ENCODE data around the gene BOK.

Gene BOK

GRCh38 chr2:241539616-241540374 is 18.8 kb upstream of the BOK start:
- no peak for DNase-seq

DNA sequence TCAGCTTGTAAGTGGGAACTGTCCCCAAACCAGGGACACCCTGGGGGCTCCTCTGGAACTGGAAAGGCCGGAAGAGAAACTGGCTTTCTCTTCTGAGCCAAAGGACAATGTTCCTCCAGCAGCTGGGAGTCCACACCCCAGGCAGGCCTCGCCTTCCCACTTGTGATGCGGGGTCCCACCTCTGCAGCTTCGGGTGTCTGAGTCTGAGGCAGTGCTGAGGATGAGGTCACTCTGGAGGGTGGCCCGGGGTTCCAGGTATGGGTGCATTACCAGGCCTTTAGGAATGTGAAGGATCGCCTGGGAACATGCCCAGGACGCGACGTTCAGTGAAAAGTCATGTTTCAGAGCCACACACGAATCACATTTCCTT is 18.2 kb upstream of the BOK start:
- DNase-seq, result peak; percentile 53

- DNase-seq, result peak; percentile 47
Measured at GRCh38 chr2:241540771-241541561, 17.6 kb upstream of the BOK start.

DNA sequence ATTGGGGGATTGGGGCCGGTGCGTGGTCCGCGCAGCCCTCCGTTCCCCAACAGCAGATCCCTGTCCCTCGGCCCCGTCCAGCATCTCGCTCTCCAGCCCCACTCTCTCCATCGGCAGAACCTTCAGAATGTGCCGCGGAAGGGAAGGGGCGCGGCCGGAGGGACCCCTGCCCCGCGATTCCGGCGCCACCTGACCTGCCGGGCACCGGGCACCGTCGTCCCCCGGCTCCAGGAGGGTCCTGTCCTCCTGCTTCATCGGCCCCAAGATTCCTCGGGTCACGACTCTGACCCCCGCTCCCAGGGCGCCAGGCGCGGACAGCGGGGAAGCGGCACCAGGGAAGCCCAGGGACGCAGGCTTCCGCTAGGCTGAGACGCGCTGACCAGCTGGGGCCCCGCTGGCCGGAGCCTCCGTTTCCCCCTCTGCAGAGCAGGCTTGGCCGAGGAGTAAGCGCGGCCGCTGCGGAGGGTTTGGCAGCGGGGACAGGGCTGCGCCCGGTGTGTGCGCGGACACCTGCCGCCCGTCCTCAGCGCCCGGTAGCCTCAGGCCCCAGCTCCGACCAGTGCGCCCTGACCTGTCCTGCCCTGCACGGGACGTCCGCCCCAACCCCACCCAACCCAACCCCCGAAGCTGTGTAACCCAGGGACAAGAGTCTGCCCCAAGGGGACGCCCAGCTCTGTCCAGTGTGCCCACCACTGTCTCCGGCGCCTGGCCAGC is 16.8 kb upstream of the BOK start:
- DNase-seq, result no peak

GRCh38 chr2:241542278-241542605 is 16.3 kb upstream of the BOK start:
- DNase-seq, result no peak

DNA sequence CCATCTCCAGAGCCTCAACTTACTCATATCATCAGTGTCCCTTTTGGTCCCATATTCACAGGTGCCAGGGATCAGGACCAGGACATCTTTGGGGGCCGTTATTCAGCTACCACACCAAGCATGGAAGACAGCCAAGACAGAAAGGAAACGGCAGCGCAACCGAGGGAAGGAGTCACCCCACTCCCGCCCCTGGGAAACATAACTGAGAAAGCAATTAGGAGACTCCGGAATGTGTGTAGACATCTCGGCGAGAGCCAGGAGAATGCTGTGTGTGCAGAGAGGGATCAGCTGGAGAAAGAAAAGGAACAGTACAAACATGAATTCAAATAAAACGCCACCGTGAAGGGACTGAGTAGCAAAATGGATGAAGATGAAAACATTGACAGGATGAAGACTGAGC is 13.4 kb upstream of the BOK start:
- peak; percentile 92 for DNase-seq

GRCh38 chr2:241545523-241546473 is 12.7 kb upstream of the BOK start:
- peak; percentile 42 for DNase-seq

DNA sequence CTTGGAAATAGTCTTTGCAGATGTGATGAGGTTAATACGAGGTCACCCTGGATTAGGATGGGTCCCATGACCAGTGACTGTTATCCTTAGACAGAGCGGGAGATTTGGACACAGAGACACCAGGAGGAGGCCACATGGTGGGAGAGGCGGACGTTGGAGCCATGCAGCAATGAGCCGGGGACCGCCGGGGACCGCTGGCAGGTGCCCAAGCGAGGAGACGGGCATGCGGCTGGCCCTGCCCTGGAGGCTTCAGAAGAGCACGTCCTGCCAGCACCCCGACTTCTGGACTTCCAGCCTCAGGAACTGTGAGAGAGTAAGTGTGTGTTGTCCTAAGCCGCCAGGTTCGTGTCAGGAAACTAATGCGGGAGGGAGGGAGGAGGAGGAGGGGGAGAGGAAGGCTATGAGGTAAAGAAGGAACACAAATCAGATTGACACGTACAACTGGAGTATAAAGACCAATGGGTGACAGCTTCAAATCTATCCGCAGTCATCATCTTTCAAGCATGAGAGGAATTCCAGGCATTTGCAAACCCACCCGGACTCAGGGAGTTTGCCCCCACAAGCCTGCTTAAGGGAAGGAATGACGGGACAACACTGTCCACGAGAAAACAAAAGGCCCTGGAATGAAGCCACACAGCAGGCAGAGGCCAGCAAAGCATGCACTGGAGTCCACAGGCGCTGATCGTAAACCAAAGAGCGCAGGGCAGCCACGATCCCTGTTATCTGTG is 11.6 kb upstream of the BOK start:
- peak; percentile 98 for DNase-seq

- peak; percentile 19 for DNase-seq
Measured at GRCh38 chr2:241547781-241548450, 10.6 kb upstream of the BOK start.

DNA sequence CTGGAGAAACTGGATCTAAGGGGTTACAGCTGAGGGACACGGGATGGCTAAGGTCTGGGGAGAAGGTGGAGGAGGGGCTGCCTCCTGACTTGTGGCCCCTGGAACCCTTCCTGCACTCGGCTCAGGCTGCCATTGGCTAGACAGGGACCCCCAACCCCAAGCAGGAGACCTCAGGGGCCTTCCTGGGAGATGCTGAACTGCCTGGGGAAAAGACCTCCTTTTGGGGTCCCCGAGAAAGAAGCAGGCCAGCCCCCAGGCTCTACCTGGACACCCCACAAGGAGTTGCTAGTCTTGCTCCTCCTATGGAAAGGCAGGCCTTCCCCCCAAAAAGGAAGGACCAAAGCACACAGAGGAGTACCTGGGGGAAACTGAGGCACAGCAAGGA is 10.1 kb upstream of the BOK start:
- DNase-seq, result no peak

- no peak for DNase-seq
Measured at GRCh38 chr2:241550616-241551580, 7.6 kb upstream of the BOK start.

DNA sequence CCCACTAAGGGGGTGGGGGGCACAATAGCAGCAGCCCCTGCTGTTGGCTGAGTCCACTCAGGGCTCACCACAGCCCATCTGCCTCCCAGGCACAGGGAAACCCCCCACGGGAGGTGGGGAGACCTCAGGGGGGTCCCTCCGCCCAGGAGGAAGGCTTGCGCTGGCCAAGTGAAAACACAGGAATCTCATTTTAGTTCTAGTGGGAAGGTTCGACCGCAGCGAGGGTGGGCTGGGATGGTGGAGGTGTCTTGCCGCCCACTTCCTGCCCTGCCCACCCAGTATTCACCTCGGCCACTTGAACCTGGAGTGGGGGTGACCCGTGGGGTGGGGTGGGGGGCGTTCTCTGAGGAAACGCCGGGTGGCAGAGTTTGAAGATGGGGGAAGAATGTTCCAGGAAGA is 6.9 kb upstream of the BOK start:
- no peak for DNase-seq

DNA sequence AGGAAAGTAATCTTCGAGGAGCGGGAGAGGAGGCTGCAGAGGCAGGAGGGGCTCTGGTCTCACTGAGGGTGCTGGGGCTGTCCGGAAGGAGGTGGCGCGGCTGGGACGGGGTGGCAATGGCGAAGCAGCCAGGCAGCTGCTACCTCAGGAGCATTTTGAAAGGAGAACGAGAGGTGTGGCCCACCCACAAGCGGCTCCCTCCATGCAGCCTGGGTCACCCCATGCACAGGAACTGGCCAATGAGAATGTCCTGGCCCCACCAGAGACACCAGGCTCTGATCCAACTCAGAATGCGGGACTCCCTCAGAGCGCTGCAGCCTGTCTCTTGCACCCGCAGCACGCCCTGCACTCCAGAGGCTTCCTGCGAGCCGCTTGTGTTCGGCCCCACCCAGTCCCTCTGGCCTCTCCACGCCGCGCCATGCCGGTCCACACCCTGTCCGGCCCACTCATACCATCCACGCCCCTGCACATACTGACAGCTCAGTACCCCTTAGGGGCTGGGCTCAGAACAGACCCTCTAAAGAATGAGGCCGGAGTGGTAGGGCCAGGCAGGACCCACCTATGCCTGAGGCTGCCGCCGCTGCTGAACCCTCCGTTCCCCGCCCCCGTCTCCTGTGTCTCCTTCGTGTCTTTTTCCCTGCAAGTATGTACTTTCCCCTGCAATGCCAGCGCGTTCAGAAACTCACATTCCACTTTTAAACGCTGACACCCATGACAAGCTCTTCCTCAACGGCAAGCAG is 6.4 kb upstream of the BOK start:
- DNase-seq, result no peak

- no peak for DNase-seq
Measured at GRCh38 chr2:241553512-241553830, 5.1 kb upstream of the BOK start.

GRCh38 chr2:241553981-241554380 is 4.6 kb upstream of the BOK start:
- DNase-seq, result no peak

- no peak for DNase-seq
Measured at GRCh38 chr2:241554610-241555322, 3.8 kb upstream of the BOK start.

DNA sequence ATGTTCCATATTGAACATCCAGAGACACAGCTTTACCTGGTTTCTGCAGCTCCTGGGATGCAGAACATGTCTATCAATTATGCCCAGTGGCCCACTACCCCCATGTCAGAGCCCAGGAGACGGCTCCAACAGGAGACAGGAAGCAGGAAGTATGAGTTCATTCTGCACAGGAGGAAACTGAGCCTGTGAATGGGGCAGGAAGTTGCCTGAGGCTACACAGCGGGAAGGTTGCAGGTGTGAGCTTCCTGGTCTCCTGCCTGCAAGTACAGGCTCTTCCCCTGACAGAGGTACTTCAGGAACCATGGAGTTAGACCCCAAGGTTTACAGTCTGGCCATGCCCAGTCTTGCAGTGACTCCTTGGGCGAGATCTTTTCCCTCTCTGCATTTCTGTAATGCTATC is 2.8 kb upstream of the BOK start:
- DNase-seq, result no peak

- no peak for DNase-seq
Measured at GRCh38 chr2:241556746-241557145, 1.8 kb upstream of the BOK start.
